Psoas muscle (tissue), 8 donors: ENCODE measurements around the gene MAN1B1. TPM values are rescaled to one million over a fixed set of nuclear protein-coding genes. Genes with fewer than 3 reads are reported as not detected.

Experiments
- ATAC-seq, 4 donors: fragments of 200-7000 bp; cut with Tn5 transposase; one replicate each; pipeline ENCODE4 v1.9.1; 2020; ENCODE audit warnings: moderate library complexity in 3 of 4, mild to moderate bottlenecking in 2 of 4
- DNase-seq, 2 donors: peaks; one replicate each; pipeline ENCODE4 v3.0.0-alpha.2; 2020
- H3K27ac ChIP-seq: fragments of 200-600 bp; one replicate; pipeline ENCODE4 v1.8.0; 2022
- H3K27me3 ChIP-seq, 3 donors: fragments of 200-600 bp in 1 of 3; one replicate each; pipeline versions ENCODE4 v1.6.1 to v1.8.0; 2013 to 2022; ENCODE audit warnings: low read length in 2 of 3, mild to moderate bottlenecking in 2 of 3, moderate library complexity in 1 of 3; ENCODE audit not compliant: insufficient read depth in 3 of 3
- H3K36me3 ChIP-seq, 2 donors: fragments of 200-600 bp in 1 of 2; one replicate each; pipeline versions ENCODE4 v1.6.1 to v1.8.0; 2013 to 2022; ENCODE audit warnings: low read depth in 1 of 2, mild to moderate bottlenecking in 1 of 2, moderate library complexity in 1 of 2; ENCODE audit not compliant: insufficient read depth in 1 of 2
- H3K4me1 ChIP-seq: fragments of 200-600 bp; one replicate; pipeline ENCODE4 v1.8.0; 2022
- H3K4me3 ChIP-seq: fragments of 200-600 bp; one replicate; pipeline ENCODE4 v1.8.0; 2022; ENCODE audit warnings: mild to moderate bottlenecking
- H3K9me3 ChIP-seq: fragments of 200-600 bp; one replicate; pipeline ENCODE4 v1.8.0; 2022
- WGBS, 3 donors: extraction: QIAGEN DNeasy Blood & Tissue Kit; methylation state at CpG; one replicate each; pipeline versions ENCODE4 v1.1.6 to v1.1.7; 2013; 5-methylcytosine and 5-hydroxymethylcytosine counted together
- intact Hi-C, 2 donors: fragments of 100-400 bp; cut with DNase I; formaldehyde crosslinking; loops; one replicate each; pipeline versions ENCODE4 v1.11.0 to v1.14.2; 2022
- polyA plus RNA-seq, 3 donors: library from polyadenylated mRNA; stranded (reverse); fragments of 200-250 nt; gene quantifications; one replicate each; pipeline ENCODE4 v1.2.3, GENCODE V29; 2013
- total RNA-seq, 4 donors: library from RNA; stranded (reverse); fragmentation: NEBNext Ultra II Directional in 2 of 4; extraction: Animal tissue kit (Norgen Biotek cat#: 25700) in 2 of 4; gene quantifications; one replicate each; pipeline versions ENCODE4 v1.2.1 to v1.2.4, GENCODE V29; 2021 to 2023
- TF ChIP-seq, protein P1 (sequence below): fragments of 200-600 bp; IDR thresholded peaks from one replicate; pipeline ENCODE4 v1.8.0; 2022; ENCODE audit warnings: antibody characterized with exemption
- donor health status: healthy with polysubstance abuse.
- donor health status: DM: no; HTN: no; CAD: no; lungs with moderate emphysema.
- donor health status: Bipolar disorder and iron deficiency.
- donor health status: healthy.
- donor health status: DM: yes; HTN: yes; CAD: no.
- donor health status: DM: no; HTN: no; CAD: no.
- donor health status: DM: no; HTN: no; CAD: no.
- donor health status: DM: yes; HTN: yes; CAD: no.

Gene MAN1B1
- total and polyA plus RNA-seq, 7 donors = 13.1 to 24.4 (median 14.6) TPM

DNA sequence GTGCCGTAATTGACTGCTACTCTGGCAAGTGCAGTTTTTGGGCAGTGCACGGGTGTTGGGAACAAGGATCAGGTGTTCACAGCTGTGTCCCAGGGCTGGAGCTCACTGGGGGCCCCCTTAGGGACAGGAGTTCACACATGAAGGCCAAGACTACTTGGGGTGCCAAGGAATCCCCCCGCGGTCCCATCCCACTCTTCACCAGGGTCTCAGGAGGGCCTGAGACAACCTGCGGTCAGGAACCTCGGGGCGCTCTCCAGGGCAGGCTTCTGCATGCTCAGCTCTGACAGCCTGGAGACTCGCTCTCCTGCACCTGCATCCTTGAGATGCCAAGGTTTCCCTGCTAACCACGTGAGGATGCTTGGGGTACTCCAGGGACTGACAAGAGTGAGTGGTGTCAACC is 2.3 kb upstream of the MAN1B1 start:
- peaks cover 8% of the 10 kb centered on the region for H3K4me1 ChIP-seq
- H3K36me3 ChIP-seq = peaks cover 0 to 14% of the 10 kb centered on the region in 2 donors
- H3K27me3 ChIP-seq = no peaks in the 10 kb centered on the region
- intact Hi-C loops = no loop called here
- H3K4me3 ChIP-seq = no peak overlapping the region
- ATAC-seq (no peak), DNase-seq (no peak)
- H3K27ac ChIP-seq = no peak overlapping the region
- WGBS, 3 donors = 73 to 84% (median 78%) methylated on average over 9 of the region's 9 CpGs
- TF ChIP-seq, protein P1, sequence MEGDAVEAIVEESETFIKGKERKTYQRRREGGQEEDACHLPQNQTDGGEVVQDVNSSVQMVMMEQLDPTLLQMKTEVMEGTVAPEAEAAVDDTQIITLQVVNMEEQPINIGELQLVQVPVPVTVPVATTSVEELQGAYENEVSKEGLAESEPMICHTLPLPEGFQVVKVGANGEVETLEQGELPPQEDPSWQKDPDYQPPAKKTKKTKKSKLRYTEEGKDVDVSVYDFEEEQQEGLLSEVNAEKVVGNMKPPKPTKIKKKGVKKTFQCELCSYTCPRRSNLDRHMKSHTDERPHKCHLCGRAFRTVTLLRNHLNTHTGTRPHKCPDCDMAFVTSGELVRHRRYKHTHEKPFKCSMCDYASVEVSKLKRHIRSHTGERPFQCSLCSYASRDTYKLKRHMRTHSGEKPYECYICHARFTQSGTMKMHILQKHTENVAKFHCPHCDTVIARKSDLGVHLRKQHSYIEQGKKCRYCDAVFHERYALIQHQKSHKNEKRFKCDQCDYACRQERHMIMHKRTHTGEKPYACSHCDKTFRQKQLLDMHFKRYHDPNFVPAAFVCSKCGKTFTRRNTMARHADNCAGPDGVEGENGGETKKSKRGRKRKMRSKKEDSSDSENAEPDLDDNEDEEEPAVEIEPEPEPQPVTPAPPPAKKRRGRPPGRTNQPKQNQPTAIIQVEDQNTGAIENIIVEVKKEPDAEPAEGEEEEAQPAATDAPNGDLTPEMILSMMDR = no peak
- no peaks in the 10 kb centered on the region for H3K9me3 ChIP-seq

DNA sequence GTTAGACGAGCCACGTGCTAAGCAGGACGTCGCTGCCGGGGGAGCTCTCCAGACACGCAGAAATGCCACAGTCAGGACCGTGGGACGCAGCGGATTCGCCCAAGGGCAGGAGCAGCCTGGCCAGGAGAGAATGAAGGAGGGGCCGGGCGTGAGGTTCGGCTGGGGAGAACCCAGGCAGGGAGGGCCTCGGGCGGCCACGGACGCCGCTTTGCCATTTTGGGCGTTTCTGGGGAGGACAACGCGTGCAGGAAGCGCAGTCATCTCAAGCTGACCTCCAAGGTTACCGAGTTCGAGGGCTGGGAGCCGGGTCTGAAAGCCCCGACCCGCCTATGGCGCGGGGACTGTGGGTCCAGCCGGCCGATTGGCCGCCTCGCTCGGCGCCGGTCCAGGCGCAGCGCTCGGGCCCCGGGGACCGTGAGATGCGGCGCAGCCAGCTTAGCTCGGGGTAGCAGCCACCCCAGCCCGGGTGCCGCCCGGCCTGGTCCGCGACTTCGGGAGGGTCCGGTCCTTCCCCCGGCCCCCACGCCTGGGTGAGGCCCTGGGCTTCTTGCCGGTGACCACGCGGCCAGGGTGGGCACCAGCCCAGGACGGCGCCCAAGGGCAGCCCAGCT is 760 bp upstream of the MAN1B1 start:
- H3K36me3 ChIP-seq = peaks cover 0 to 28% of the 10 kb centered on the region in 2 donors
- intact Hi-C loops = no loop called here
- TF ChIP-seq, protein P1 = no peak
- peak; percentile 3 to 45 (median 38) for ATAC-seq
- H3K4me1 ChIP-seq = peaks cover 8% of the 10 kb centered on the region
- H3K27ac ChIP-seq = peak overlapping the region; percentile 91
- WGBS, 3 donors = 1 to 2% (median 2%) methylated on average over 51 to 58 of the region's 58 CpGs
- H3K9me3 ChIP-seq = no peaks in the 10 kb centered on the region
- DNase-seq = peak; percentile 58 to 76
- H3K4me3 ChIP-seq = peak overlapping the region; percentile 97
- H3K27me3 ChIP-seq = no peaks in the 10 kb centered on the region

DNA sequence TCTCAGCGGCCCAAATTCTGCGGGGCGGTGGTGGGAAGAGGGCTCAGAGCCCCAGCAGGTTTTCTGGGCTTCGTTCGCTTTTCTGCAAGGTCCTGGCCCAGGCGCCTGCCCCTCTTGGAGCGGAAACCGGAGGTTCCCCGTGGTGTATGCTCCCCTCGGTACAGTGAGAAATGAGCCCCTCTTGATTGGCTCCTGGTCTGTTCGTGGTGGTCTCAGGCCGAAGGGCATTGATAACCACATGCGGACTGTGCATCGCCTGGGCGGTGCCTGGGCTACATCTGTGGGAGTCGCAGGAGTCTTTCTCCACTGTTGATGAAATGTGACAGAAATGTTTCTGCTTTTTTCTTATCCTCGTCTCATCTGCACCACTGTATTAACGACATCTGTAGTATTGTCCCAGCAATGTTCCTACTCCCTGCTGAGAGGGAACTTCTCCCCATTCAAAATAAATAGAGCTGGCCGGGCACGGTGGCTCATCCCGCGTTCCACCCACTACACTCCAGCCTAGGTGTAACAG is 682 bp downstream of the MAN1B1 start:
- DNase-seq (no peak), ATAC-seq (no peak)
- intact Hi-C loops = no loop called here
- H3K4me1 ChIP-seq = peaks cover 8% of the 10 kb centered on the region
- peak overlapping the region; percentile 97 for H3K4me3 ChIP-seq
- H3K9me3 ChIP-seq = no peaks in the 10 kb centered on the region
- H3K36me3 ChIP-seq = peaks cover 0 to 40% of the 10 kb centered on the region in 2 donors
- H3K27ac ChIP-seq = peak overlapping the region; percentile 91
- no peaks in the 10 kb centered on the region for H3K27me3 ChIP-seq
- whole genome bisulfite sequencing, 3 donors = 12 to 14% (median 12%) methylated on average over 20 to 22 of the region's 22 CpGs
- TF ChIP-seq, protein P1 = no peak

DNA sequence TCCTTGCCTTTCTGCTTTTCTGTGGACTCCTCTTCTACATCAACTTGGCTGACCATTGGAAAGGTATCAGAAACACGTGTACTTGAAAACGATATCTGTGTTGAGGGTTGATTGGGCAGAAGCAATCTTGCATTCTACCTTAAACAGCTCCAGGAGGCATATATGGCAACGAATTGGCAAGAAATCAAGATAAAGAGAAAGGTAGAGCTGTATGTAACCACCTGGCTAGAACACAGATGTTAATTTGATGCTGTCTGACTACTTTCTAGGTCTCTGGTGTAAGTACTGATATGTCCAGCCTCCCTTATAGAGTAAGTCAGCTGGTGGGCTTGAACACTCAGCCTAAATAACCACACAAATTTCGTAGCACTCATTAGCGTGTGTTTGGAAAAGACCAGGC is 1.3 kb downstream of the MAN1B1 start:
- H3K27me3 ChIP-seq = no peaks in the 10 kb centered on the region
- no peak overlapping the region for H3K4me3 ChIP-seq
- no peak overlapping the region for H3K27ac ChIP-seq
- DNase-seq (no peak), ATAC-seq (no peak)
- H3K4me1 ChIP-seq = peaks cover 8% of the 10 kb centered on the region
- intact Hi-C loops = no loop called here
- no peaks in the 10 kb centered on the region for H3K9me3 ChIP-seq
- TF ChIP-seq, protein P1 = no peak
- WGBS, 3 donors = 81 to 91% (median 83%) methylated on average over 5 of the region's 5 CpGs
- H3K36me3 ChIP-seq = peaks cover 0 to 46% of the 10 kb centered on the region in 2 donors
